ENCODE measurements around the gene FYCO1.

- no peak for TF ChIP-seq CTCF (IDR thresholded peaks at IDR 0.05; ENCODE audit: poor library complexity)
- no peak for TF ChIP-seq EZH2 (IDR thresholded peaks at IDR 0.05; ENCODE audit: borderline replicate concordance)
Measured at GRCh38 chr3:46030626-46031025, 35.0 kb upstream of the FYCO1 start.

All from hepatocyte (in vitro differentiated cells).